Body of pancreas (tissue), 4 donors: ENCODE results near the gene NCOA3.

Experiments used
- CTCF ChIP-seq, 7 experiments: fragments of 450-650 bp in 4 of 7; fragments of 200-600 bp in 3 of 7; sonication (generic) in 3 of 7; IDR thresholded peaks; one replicate each; pipeline ENCODE4 v1.5.1; 2016 to 2019; ENCODE audit warnings: antibody characterized with exemption in 7 of 7
- POLR2A ChIP-seq, 3 donors: fragments of 450-650 bp; IDR thresholded peaks; one replicate each; pipeline ENCODE4 v1.6.1; 2016; ENCODE audit warnings: antibody characterized with exemption in 3 of 3, mild to moderate bottlenecking in 2 of 3

DNA sequence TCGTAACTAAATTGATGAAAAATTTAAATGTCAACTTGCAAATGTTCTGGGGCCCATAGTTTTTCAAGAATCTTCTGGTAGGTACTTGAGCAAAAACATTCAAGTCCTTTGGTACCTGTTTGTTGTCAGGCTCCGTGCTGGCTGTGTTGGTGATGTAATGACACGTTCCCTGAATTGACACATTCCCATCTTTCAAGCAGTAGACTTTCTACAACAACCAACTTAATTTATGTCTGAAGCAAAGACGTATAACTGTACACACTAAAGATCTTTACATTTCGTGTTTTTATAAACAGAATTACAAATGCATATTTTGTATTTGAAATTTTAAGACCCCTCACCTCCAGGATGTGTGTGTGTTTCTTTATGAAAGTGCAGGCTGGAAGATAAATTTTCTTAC lies 49.5 kb downstream of the NCOA3 start:
- TF ChIP-seq CTCF (IDR thresholded peaks at IDR 0.05): no peak
- no peak for TF ChIP-seq POLR2A (IDR thresholded peaks at IDR 0.05)
